Measurements from ENCODE around the gene CORIN.
"Not testable (repeated sequence)": the region's sequence is repeated elsewhere in the genome, so short reads cannot be mapped to it uniquely, and the experiment has no call there.

The CORIN gene

GRCh38 chr4:47831026-47831679 is 6.7 kb downstream of the CORIN start:
- DNase-seq: no peak

- no peak for DNase-seq
These were observed 7.4 kb downstream of the CORIN start for GRCh38 chr4:47830265-47831025.

GRCh38 chr4:47829438-47829837 is 8.4 kb downstream of the CORIN start:
- DNase-seq: no peak

GRCh38 chr4:47827343-47828047 is 10.4 kb downstream of the CORIN start:
- DNase-seq: no peak

- no peak for DNase-seq
These were observed 13.0 kb downstream of the CORIN start for GRCh38 chr4:47824840-47825239.

GRCh38 chr4:47819178-47819577 is 18.7 kb downstream of the CORIN start:
- no peak for DNase-seq

GRCh38 chr4:47817275-47817674 is 20.6 kb downstream of the CORIN start:
- no peak for DNase-seq

- no peak for DNase-seq
These were observed 21.1 kb downstream of the CORIN start for GRCh38 chr4:47816748-47817147.

- no peak for DNase-seq
These were observed 23.1 kb downstream of the CORIN start for GRCh38 chr4:47814618-47815295.

- DNase-seq: no peak
These were observed 28.1 kb downstream of the CORIN start for GRCh38 chr4:47809654-47810203.

GRCh38 chr4:47804598-47804997 is 33.3 kb downstream of the CORIN start:
- DNase-seq: no peak

- DNase-seq: no peak
These were observed 36.3 kb downstream of the CORIN start for GRCh38 chr4:47801481-47802002.

- no peak for DNase-seq
These were observed 39.7 kb downstream of the CORIN start for GRCh38 chr4:47798165-47798564.

- no peak for DNase-seq
These were observed 45.9 kb downstream of the CORIN start for GRCh38 chr4:47791965-47792364.

- DNase-seq: no peak
These were observed 47.8 kb downstream of the CORIN start for GRCh38 chr4:47790105-47790504.

GRCh38 chr4:47788126-47788525 is 49.7 kb downstream of the CORIN start:
- DNase-seq: no peak

- no peak for DNase-seq
These were observed 50.9 kb downstream of the CORIN start for GRCh38 chr4:47786958-47787370.

- no peak for DNase-seq
These were observed 52.7 kb downstream of the CORIN start for GRCh38 chr4:47785153-47785552.

GRCh38 chr4:47784222-47784621 is 53.6 kb downstream of the CORIN start:
- no peak for DNase-seq

- no peak for DNase-seq
These were observed 61.5 kb downstream of the CORIN start for GRCh38 chr4:47776353-47776752.

- no peak for DNase-seq
These were observed 63.8 kb downstream of the CORIN start for GRCh38 chr4:47774079-47774478.

- no peak for DNase-seq
These were observed 66.8 kb downstream of the CORIN start for GRCh38 chr4:47771020-47771419.

- DNase-seq: not testable (repeated sequence)
These were observed 69.9 kb downstream of the CORIN start for GRCh38 chr4:47767956-47768355.

Data from NCI-H2227 treated with DMSO at 0.1 percent for 48 hours (cell line).